Measurements from ENCODE around the gene DAND5.

GRCh38 chr19:12932392-12933286 is 36.7 kb upstream of the DAND5 start:
- TF ChIP-seq GATA2 (IDR thresholded peaks at IDR 0.05; ENCODE audit: low read depth, low read length) (no peak), GATA3 (IDR thresholded peaks at IDR 0.05; ENCODE audit: low read depth, low read length) (no peak)
